Measurements from ENCODE around the gene SIX4. TPM values are rescaled to one million over a fixed set of nuclear protein-coding genes. Genes with fewer than 3 reads are reported as not detected.

The SIX4 gene
- total and polyA plus RNA-seq, 10 of the 15 experiments (the other 5 are each of a cell fraction or from before 2014, with no cell fraction given) = 0.04 to 0.26 (median 0.06) TPM; not detected in 5

- no peak for TF ChIP-seq CEBPZ (IDR thresholded peaks at IDR 0.05; ENCODE audit: low read depth, low read length)
These were observed 59.0 kb downstream of the SIX4 start (continued) for GRCh38 chr14:60665177-60665550.

- no peak overlapping the region for H3K4me2 ChIP-seq (ENCODE audit: control insufficient read depth, insufficient read depth)
- no peaks in the 10 kb centered on the region for H3K9me3 ChIP-seq (replicated peaks; ENCODE audit: control insufficient read depth, insufficient read depth, low read length)
- no TSS peak for BruUV-seq (replicated peaks)
- ChIA-PET RAD21 (ENCODE audit: unreplicated experiment) (no interaction called here), SMC1A (ENCODE audit: uncharacterized antibody, unreplicated experiment) (interaction anchor here (0.9 kb wide), 1 partner anchor 17 kb away, joined by 3 read pairs; no protein-coding TSS in a partner anchor), POLR2A (no interaction called here), CTCF (no interaction called here)
- FAIRE-seq = no peak
- DNase-seq (ENCODE audit: low read depth, low spot score) = no peak
- 29% methylated on average over 1 of the region's 1 CpG for WGBS (ENCODE audit: insufficient coverage, insufficient replicate concordance, low lambda C conversion rate, missing lambda C conversion rate)
- no peaks in the 10 kb centered on the region for H3K4me1 ChIP-seq (ENCODE audit: control insufficient read depth, insufficient read depth, low read length)
- in situ Hi-C loops (cut with MboI) (no loop called here), intact Hi-C loops (cut with micrococcal nuclease; ENCODE audit: unreplicated experiment) (no loop called here)
- H3K79me2 ChIP-seq (ENCODE audit: control insufficient read depth, insufficient read depth, low read length) = no peaks in the 10 kb centered on the region
- no peaks in the 10 kb centered on the region for H3K27me3 ChIP-seq (replicated peaks in 1 of 2; ENCODE audit: control insufficient read depth in 2 of 2, insufficient read depth in 2 of 2, low read length in 1 of 2)
- H3K9ac ChIP-seq (ENCODE audit: control insufficient read depth, insufficient read depth, low read length) = no peak overlapping the region
- no peaks in the 10 kb centered on the region for H4K20me1 ChIP-seq (ENCODE audit: control insufficient read depth, insufficient read depth)
- no peaks in the 10 kb centered on the region for H3K36me3 ChIP-seq (ENCODE audit: control insufficient read depth in 2 of 2, insufficient read depth in 2 of 2, low read length in 1 of 2)
- no peak for ATAC-seq
- no peak overlapping the region for H2AFZ ChIP-seq (ENCODE audit: control insufficient read depth, low read depth, low read length)
- TF ChIP-seq TCF12 (IDR thresholded peaks at IDR 0.05; ENCODE audit: low read depth, low read length) (no peak), SKIL (IDR thresholded peaks at IDR 0.05; ENCODE audit: low read depth, poor library complexity, severe bottlenecking) (no peak), RUNX3 (IDR thresholded peaks at IDR 0.05; ENCODE audit: low read length) (no peak), EGR1 (IDR thresholded peaks at IDR 0.05; ENCODE audit: borderline replicate concordance in 1 of 2, low read depth in 2 of 2, low read length in 2 of 2) (no peak), RELA (IDR thresholded peaks at IDR 0.05; ENCODE audit: borderline replicate concordance, partially characterized antibody) (no peak), USF1 (IDR thresholded peaks at IDR 0.05; ENCODE audit: borderline replicate concordance, extremely low read length, insufficient read depth, low read depth, low read length) (no peak)
- H3K27ac ChIP-seq (ENCODE audit: control insufficient read depth, insufficient read depth) = no peak overlapping the region
- H3K4me3 ChIP-seq = no peak overlapping the region
These were observed 61.2 kb downstream of the SIX4 start for GRCh38 chr14:60662982-60663381.

Data from GM12878 (cell line).